ENCODE results near the gene SETBP1. TPM values are rescaled to one million over a fixed set of nuclear protein-coding genes. Genes with fewer than 3 reads are reported as not detected.

The SETBP1 gene
- total and polyA plus RNA-seq, 2 of the 4 experiments (the other 2 are of a cell fraction), result 0.19 to 0.36 TPM

GRCh38 chr18:44840058-44840790, 159.5 kb downstream of the SETBP1 start:
- dilution Hi-C loops (cut with HindIII; ENCODE audit: low sequenced_read_pairs, unreplicated experiment), result no loop called here
- H3K9me3 ChIP-seq (ENCODE audit: control insufficient read depth, insufficient read depth, low read length), result no peaks in the 10 kb centered on the region
- no peak overlapping the region for H2BK20ac ChIP-seq (ENCODE audit: low read depth, low read length)
- no peak overlapping the region for H4K91ac ChIP-seq (ENCODE audit: insufficient read depth, low read depth, low read length)
- peaks cover 6% of the 10 kb centered on the region; the same call in 1 of the 2 replicates for H3K4me1 ChIP-seq (ENCODE audit: control insufficient read depth, insufficient read depth, low read length)
- peaks cover 6% of the 10 kb centered on the region; the same call in 1 of the 2 replicates for H3K9me1 ChIP-seq (ENCODE audit: insufficient read depth, low read length)
- ATAC-seq (ENCODE audit: low read depth) (no peak), DNase-seq (no peak)
- H4K8ac ChIP-seq (ENCODE audit: low read depth in 2 of 2, low read length in 2 of 2), result no peak overlapping the region
- H3K56ac ChIP-seq (ENCODE audit: extremely low read depth, insufficient read depth, low read length), result no peak overlapping the region
- no peak overlapping the region for H3K14ac ChIP-seq (replicated peaks; ENCODE audit: low read depth, low read length)
- no peak overlapping the region for H3K23ac ChIP-seq (ENCODE audit: low read depth, low read length)
- ChIA-PET POLR2A (ENCODE audit: unreplicated experiment) (no interaction called here), CTCF (no interaction called here)
- H3K4me2 ChIP-seq (ENCODE audit: low read depth, low read length), result no peak overlapping the region; the same call in 1 of the 2 replicates
- TF ChIP-seq ELK1 (IDR thresholded peaks at IDR 0.05; ENCODE audit: borderline replicate concordance, low read depth, low read length), result no peak
- no peak for TF ChIP-seq RFX5 (IDR thresholded peaks at IDR 0.05; ENCODE audit: low read depth, low read length)
- no peak for TF ChIP-seq CHD1 (IDR thresholded peaks at IDR 0.05; ENCODE audit: low read depth, low read length)
- no peak for TF ChIP-seq FOS (IDR thresholded peaks at IDR 0.05; ENCODE audit: low read depth, low read length)
- no peak for TF ChIP-seq MAFK (IDR thresholded peaks at IDR 0.05; ENCODE audit: low read depth, low read length)
- no peak for TF ChIP-seq CEBPB (IDR thresholded peaks at IDR 0.05; ENCODE audit: low read depth, low read length)
- no peak for TF ChIP-seq MAZ (IDR thresholded peaks at IDR 0.05; ENCODE audit: borderline replicate concordance, low read depth, low read length)
- TF ChIP-seq RCOR1 (IDR thresholded peaks at IDR 0.05; ENCODE audit: insufficient replicate concordance, low read length), result no peak
- TF ChIP-seq CTCF (conservative IDR thresholded peaks at IDR 0.05; ENCODE audit: low read depth, low read length), result no peak
- no peak for TF ChIP-seq SMC3 (IDR thresholded peaks at IDR 0.05; ENCODE audit: low read depth, low read length)
- no peak for TF ChIP-seq POLR2A (IDR thresholded peaks at IDR 0.05; ENCODE audit: low read depth, low read length)
- no peak for TF ChIP-seq MXI1 (IDR thresholded peaks at IDR 0.05; ENCODE audit: borderline replicate concordance, low read depth, low read length)
- TF ChIP-seq NFE2L2 (IDR thresholded peaks at IDR 0.05; ENCODE audit: low read depth, low read length), result no peak
- TF ChIP-seq RAD21 (IDR thresholded peaks at IDR 0.05; ENCODE audit: low read length), result no peak
- no peak for TF ChIP-seq BHLHE40 (IDR thresholded peaks at IDR 0.05; ENCODE audit: low read depth, low read length)
- no peak for TF ChIP-seq USF2 (IDR thresholded peaks at IDR 0.05; ENCODE audit: low read depth, low read length)
- no peaks in the 10 kb centered on the region for H3K27me3 ChIP-seq (ENCODE audit: control insufficient read depth, insufficient read depth, low read length)
- H3K27ac ChIP-seq (ENCODE audit: insufficient read depth, low read length), result no peak overlapping the region
- H4K20me1 ChIP-seq (ENCODE audit: insufficient read depth, low read length), result no peaks in the 10 kb centered on the region
- no peak overlapping the region for H2AFZ ChIP-seq (replicated peaks; ENCODE audit: low read length, poor library complexity)
- no peaks in the 10 kb centered on the region for H3K36me3 ChIP-seq (ENCODE audit: control insufficient read depth, insufficient read depth, low read length)
- H3K9ac ChIP-seq (ENCODE audit: low read depth, low read length), result no peak overlapping the region
- H2AK5ac ChIP-seq (ENCODE audit: low read depth, low read length), result no peak overlapping the region
- H2BK120ac ChIP-seq (ENCODE audit: low read depth, low read length), result no peak overlapping the region
- no peaks in the 10 kb centered on the region for H3K79me1 ChIP-seq (ENCODE audit: low read depth in 1 of 2, low read length in 2 of 2)
- H3K4ac ChIP-seq (ENCODE audit: low read depth, low read length), result no peak overlapping the region
- no peak overlapping the region for H2BK15ac ChIP-seq (ENCODE audit: low read depth, low read length)
- BruUV-seq (replicated peaks), result no TSS peak
- intact Hi-C loops (cut with micrococcal nuclease), result no loop called here
- H4K5ac ChIP-seq (ENCODE audit: low read depth, low read length), result no peak overlapping the region
- no peak overlapping the region; the same call in 1 of the 2 replicates for H3K18ac ChIP-seq (ENCODE audit: low read depth, low read length)
- WGBS, 2 experiments (ENCODE audit: extremely low coverage in 2 of 2, insufficient read length in 1 of 2), result no CpG with 5 or more reads among the region's 5 CpGs
- H3K4me3 ChIP-seq (ENCODE audit: insufficient read depth, low read depth, low read length), result no peak overlapping the region
- in situ Hi-C loops (cut with MboI; ENCODE audit: low sequenced_read_pairs), result no loop called here
- no peak overlapping the region for H2BK5ac ChIP-seq (ENCODE audit: low read depth, low read length, poor library complexity, severe bottlenecking)
- no peak overlapping the region for H2AK9ac ChIP-seq (replicated peaks; ENCODE audit: low read depth, low read length, poor library complexity)

All from IMR-90 (cell line).